HEK293 (cell line): ENCODE results near the gene CORT.

Experiments used
- AEBP2 ChIP-seq: fragments of 450-650 bp; formaldehyde crosslinking; IDR thresholded peaks from 2 replicates; pipeline ENCODE4 v1.5.1; 2016; ENCODE audit warnings: missing biosample characterization, missing genetic modification characterization, borderline replicate concordance
- BCL11A ChIP-seq: fragments of 450-650 bp; formaldehyde crosslinking; IDR thresholded peaks from 2 replicates; pipeline ENCODE4 v1.5.1; 2016; ENCODE audit warnings: low read depth, missing biosample characterization, missing genetic modification characterization
- GFI1B ChIP-seq: fragments of 450-650 bp; formaldehyde crosslinking; IDR thresholded peaks from 2 replicates; pipeline ENCODE4 v1.5.1; 2016; ENCODE audit warnings: missing biosample characterization, missing genetic modification characterization
- HOXC10 ChIP-seq: sonication (generic); formaldehyde crosslinking; IDR thresholded peaks from 2 replicates; pipeline ENCODE4 v1.8.1; 2023; ENCODE audit warnings: mild to moderate bottlenecking, missing genetic modification reagents
- IKZF3 ChIP-seq: fragments of 450-650 bp; IDR thresholded peaks from 2 replicates; pipeline ENCODE4 v1.5.0; 2018; ENCODE audit warnings: missing biosample characterization, mild to moderate bottlenecking, missing genetic modification characterization, moderate library complexity
- KLF10 ChIP-seq: fragments of 450-650 bp; IDR thresholded peaks from 2 replicates; pipeline ENCODE4 v1.5.1; 2018; ENCODE audit warnings: missing biosample characterization, mild to moderate bottlenecking, missing genetic modification characterization
- MEIS1 ChIP-seq: sonication (generic); formaldehyde crosslinking; IDR thresholded peaks from 2 replicates; pipeline ENCODE4 v1.8.1; 2022; ENCODE audit warnings: missing genetic modification reagents, mild to moderate bottlenecking, borderline replicate concordance
- PBX3 ChIP-seq: sonication (generic); formaldehyde crosslinking; IDR thresholded peaks from 2 replicates; pipeline ENCODE4 v1.8.1; 2022; ENCODE audit warnings: mild to moderate bottlenecking, moderate library complexity, missing genetic modification reagents
- PRDM4 ChIP-seq: fragments of 450-650 bp; formaldehyde crosslinking; IDR thresholded peaks from 2 replicates; pipeline ENCODE4 v1.5.1; 2017; ENCODE audit warnings: missing biosample characterization, missing genetic modification characterization
- SCRT1 ChIP-seq: fragments of 450-650 bp; formaldehyde crosslinking; IDR thresholded peaks from 2 replicates; pipeline ENCODE4 v1.5.1; 2016; ENCODE audit warnings: missing biosample characterization, missing genetic modification characterization, borderline replicate concordance
- SP3 ChIP-seq: fragments of 450-650 bp; formaldehyde crosslinking; IDR thresholded peaks from 2 replicates; pipeline ENCODE4 v1.5.1; 2016; ENCODE audit warnings: missing biosample characterization, missing genetic modification characterization
- TRIM28 ChIP-seq: IDR thresholded peaks from 2 replicates; pipeline ENCODE4 v1.6.1; 2011; ENCODE audit warnings: low read length, control low read depth, borderline replicate concordance
- ZNF146 ChIP-seq: fragments of 450-650 bp; formaldehyde crosslinking; IDR thresholded peaks from 2 replicates; pipeline ENCODE4 v1.5.1; 2016; ENCODE audit warnings: missing biosample characterization, missing genetic modification characterization
- ZNF16 ChIP-seq: fragments of 450-650 bp; formaldehyde crosslinking; IDR thresholded peaks from 2 replicates; pipeline ENCODE4 v1.5.1; 2016; ENCODE audit warnings: low read depth, missing biosample characterization, missing genetic modification characterization
- ZNF174 ChIP-seq: fragments of 450-650 bp; formaldehyde crosslinking; IDR thresholded peaks from 2 replicates; pipeline ENCODE4 v1.5.0; 2017; ENCODE audit warnings: missing biosample characterization, mild to moderate bottlenecking, missing genetic modification characterization
- ZNF211 ChIP-seq: fragments of 450-650 bp; formaldehyde crosslinking; IDR thresholded peaks from 2 replicates; pipeline ENCODE4 v1.5.1; 2016; ENCODE audit warnings: low read depth, missing biosample characterization, missing genetic modification characterization
- ZNF302 ChIP-seq: fragments of 450-650 bp; formaldehyde crosslinking; IDR thresholded peaks from 2 replicates; pipeline ENCODE4 v1.5.1; 2016; ENCODE audit warnings: missing biosample characterization, missing genetic modification characterization, low read depth
- ZNF350 ChIP-seq: fragments of 450-650 bp; formaldehyde crosslinking; IDR thresholded peaks from 2 replicates; pipeline ENCODE4 v1.5.0; 2017; ENCODE audit warnings: missing biosample characterization, mild to moderate bottlenecking, missing genetic modification characterization
- ZNF391 ChIP-seq: fragments of 450-650 bp; formaldehyde crosslinking; IDR thresholded peaks from 2 replicates; pipeline ENCODE4 v1.5.1; 2016; ENCODE audit warnings: low read depth, missing biosample characterization, missing genetic modification characterization, borderline replicate concordance
- ZNF423 ChIP-seq: fragments of 450-650 bp; formaldehyde crosslinking; IDR thresholded peaks from 2 replicates; pipeline ENCODE4 v1.5.1; 2016; ENCODE audit warnings: missing biosample characterization, missing genetic modification characterization
- ZNF514 ChIP-seq: fragments of 450-650 bp; formaldehyde crosslinking; IDR thresholded peaks from 2 replicates; pipeline ENCODE4 v1.5.1; 2016; ENCODE audit warnings: missing biosample characterization, missing genetic modification characterization
- ZNF530 ChIP-seq: fragments of 450-650 bp; formaldehyde crosslinking; IDR thresholded peaks from 2 replicates; pipeline ENCODE4 v1.5.1; 2016; ENCODE audit warnings: low read depth, missing biosample characterization, missing genetic modification characterization
- ZNF558 ChIP-seq: fragments of 450-650 bp; formaldehyde crosslinking; IDR thresholded peaks from 2 replicates; pipeline ENCODE4 v1.5.1; 2016; ENCODE audit warnings: missing biosample characterization, missing genetic modification characterization
- ZNF596 ChIP-seq: fragments of 450-650 bp; IDR thresholded peaks from 2 replicates; pipeline ENCODE4 v1.5.0; 2018; ENCODE audit warnings: missing biosample characterization, mild to moderate bottlenecking, missing genetic modification characterization, moderate library complexity
- ZNF600 ChIP-seq: fragments of 450-650 bp; formaldehyde crosslinking; IDR thresholded peaks from 2 replicates; pipeline ENCODE4 v1.5.1; 2016; ENCODE audit warnings: missing biosample characterization, missing genetic modification characterization
- ZNF639 ChIP-seq: fragments of 450-650 bp; formaldehyde crosslinking; IDR thresholded peaks from 2 replicates; pipeline ENCODE4 v1.5.1; 2016; ENCODE audit warnings: missing biosample characterization, missing genetic modification characterization
- ZNF664 ChIP-seq: fragments of 450-650 bp; formaldehyde crosslinking; IDR thresholded peaks from 2 replicates; pipeline ENCODE4 v1.5.1; 2016; ENCODE audit warnings: missing biosample characterization, missing genetic modification characterization
- ZNF707 ChIP-seq: fragments of 450-650 bp; formaldehyde crosslinking; IDR thresholded peaks from 2 replicates; pipeline ENCODE4 v1.5.1; 2016; ENCODE audit warnings: missing biosample characterization, missing genetic modification characterization
- ZSCAN5A ChIP-seq: fragments of 450-650 bp; formaldehyde crosslinking; IDR thresholded peaks from 2 replicates; pipeline ENCODE4 v1.5.1; 2016; ENCODE audit warnings: missing biosample characterization, missing genetic modification characterization

The CORT gene

GRCh38 chr1:10472220-10473144 is 22.7 kb downstream of the CORT start, which contains the start of gene DFFA (continued):
- TF ChIP-seq AEBP2 (tag by site-specific recombination) (no peak), ZNF391 (tag by site-specific recombination) (peak; percentile 85; the same call in 1 of the 2 replicates), ZNF558 (tag by site-specific recombination) (no peak), ZNF146 (no peak), TRIM28 (no peak; the same call in 1 of the 2 replicates), GFI1B (tag by site-specific recombination) (no peak), ZSCAN5A (tag by site-specific recombination) (no peak), SCRT1 (tag by site-specific recombination) (no peak), HOXC10 (CRISPR knock-in tag) (no peak), ZNF514 (tag by site-specific recombination) (no peak), ZNF16 (no peak), ZNF174 (no peak), ZNF211 (tag by site-specific recombination) (no peak), ZNF302 (tag by site-specific recombination) (no peak), ZNF707 (no peak), MEIS1 (CRISPR knock-in tag) (no peak), PRDM4 (tag by site-specific recombination) (peak; percentile 45; the same call in 1 of the 2 replicates), ZNF664 (tag by site-specific recombination) (no peak), ZNF530 (tag by site-specific recombination) (no peak), BCL11A (tag by site-specific recombination) (peak; percentile 58; the same call in 1 of the 2 replicates), ZNF423 (tag by site-specific recombination) (no peak), ZNF600 (tag by site-specific recombination) (peak; percentile 76), ZNF639 (tag by site-specific recombination) (peak; percentile 38; the same call in 1 of the 2 replicates), IKZF3 (tag by site-specific recombination) (no peak), PBX3 (0 out of 2 replicates have a peak, but pooled peaks have one; percentile 64), SP3 (tag by site-specific recombination) (peak; percentile 96), ZNF596 (tag by site-specific recombination) (no peak), ZNF350 (tag by site-specific recombination) (no peak), KLF10 (tag by site-specific recombination) (no peak)
